ENCODE results near the gene CHST13.
"Not testable (repeated sequence)": the region's sequence is repeated elsewhere in the genome, so short reads cannot be mapped to it uniquely, and the experiment has no call there.

The CHST13 gene

DNA sequence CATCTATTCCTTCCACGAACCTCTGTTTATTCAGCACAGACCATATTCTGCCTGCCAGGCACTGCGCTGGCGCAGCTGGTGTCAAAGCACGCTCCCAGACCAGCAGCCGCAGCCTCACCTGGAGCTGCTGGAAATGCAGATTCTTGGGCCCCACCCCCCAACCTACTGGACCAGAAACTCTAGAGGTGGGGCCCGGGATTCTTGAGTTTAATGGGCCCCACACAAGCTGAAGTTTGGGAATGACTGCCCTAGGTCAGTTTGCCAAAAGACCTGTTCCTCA lies 7.0 kb downstream of the CHST13 start:
- Histone ChIP-seq H3K4me1 (ENCODE audit: control insufficient read depth, insufficient read depth, low read length) (peaks cover 5% of the 10 kb centered on the region), H3K36me3 (ENCODE audit: control insufficient read depth, insufficient read depth, low read length) (no peaks in the 10 kb centered on the region), H3K27me3 (ENCODE audit: control insufficient read depth, insufficient read depth, low read length, poor library complexity, severe bottlenecking) (peaks cover 3% of the 10 kb centered on the region), H3K27ac (ENCODE audit: insufficient read depth, low read depth, low read length, poor library complexity, severe bottlenecking) (no peak overlapping the region), H3K4me3 (ENCODE audit: insufficient read depth, low read depth, low read length) (no peak overlapping the region), H3K9me3 (ENCODE audit: control insufficient read depth, low read length) (no peaks in the 10 kb centered on the region)
- WGBS, 2 experiments = 93% methylated on average over 6 of the region's 6 CpGs

- Histone ChIP-seq H3K9me3 (ENCODE audit: control insufficient read depth, low read length) (no peaks in the 10 kb centered on the region), H3K36me3 (ENCODE audit: control insufficient read depth, insufficient read depth, low read length) (no peaks in the 10 kb centered on the region), H3K27ac (ENCODE audit: insufficient read depth, low read depth, low read length, poor library complexity, severe bottlenecking) (no peak overlapping the region), H3K4me3 (ENCODE audit: insufficient read depth, low read depth, low read length) (no peak overlapping the region), H3K4me1 (ENCODE audit: control insufficient read depth, insufficient read depth, low read length) (no peaks in the 10 kb centered on the region), H3K27me3 (ENCODE audit: control insufficient read depth, insufficient read depth, low read length, poor library complexity, severe bottlenecking) (peaks cover 3% of the 10 kb centered on the region)
Measured at GRCh38 chr3:126533506-126533905, 9.6 kb downstream of the CHST13 start.

GRCh38 chr3:126534716-126535115 lies 10.8 kb downstream of the CHST13 start:
- not testable (repeated sequence) for H3K4me1 ChIP-seq (ENCODE audit: control insufficient read depth, insufficient read depth, low read length); H3K4me3 ChIP-seq (ENCODE audit: insufficient read depth, low read depth, low read length); H3K36me3 ChIP-seq (ENCODE audit: control insufficient read depth, insufficient read depth, low read length); H3K27ac ChIP-seq (ENCODE audit: insufficient read depth, low read depth, low read length, poor library complexity, severe bottlenecking); H3K9me3 ChIP-seq (ENCODE audit: control insufficient read depth, low read length); H3K27me3 ChIP-seq (ENCODE audit: control insufficient read depth, insufficient read depth, low read length, poor library complexity, severe bottlenecking)
- 89 to 91% methylated on average over 7 of the region's 7 CpGs for WGBS, 2 experiments

GRCh38 chr3:126535636-126536035 lies 11.7 kb downstream of the CHST13 start:
- Histone ChIP-seq H3K9me3 (ENCODE audit: control insufficient read depth, low read length) (no peaks in the 10 kb centered on the region), H3K4me3 (ENCODE audit: insufficient read depth, low read depth, low read length) (no peak overlapping the region), H3K27me3 (ENCODE audit: control insufficient read depth, insufficient read depth, low read length, poor library complexity, severe bottlenecking) (peaks cover 3% of the 10 kb centered on the region), H3K36me3 (ENCODE audit: control insufficient read depth, insufficient read depth, low read length) (no peaks in the 10 kb centered on the region), H3K27ac (ENCODE audit: insufficient read depth, low read depth, low read length, poor library complexity, severe bottlenecking) (no peak overlapping the region), H3K4me1 (ENCODE audit: control insufficient read depth, insufficient read depth, low read length) (no peaks in the 10 kb centered on the region)

DNA sequence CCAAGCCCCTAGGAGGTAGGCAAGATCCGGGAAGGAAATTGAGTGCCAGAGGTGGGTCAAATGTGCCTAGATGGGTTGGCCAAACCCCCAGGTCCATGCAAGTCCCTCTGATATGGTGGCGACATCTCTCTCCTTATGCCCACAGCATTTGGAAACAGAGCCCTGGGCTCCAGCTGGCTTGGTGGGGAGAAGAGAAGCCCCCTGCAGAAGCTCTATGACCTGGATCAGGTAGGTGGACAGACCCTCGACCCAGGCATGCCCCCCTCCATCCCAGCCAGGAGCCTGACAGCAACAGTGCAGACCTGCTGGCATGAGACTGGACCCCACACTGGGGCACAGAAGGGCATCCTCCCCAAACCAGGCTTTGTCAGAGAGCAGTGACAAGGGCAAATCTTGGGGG lies 12.2 kb downstream of the CHST13 start:
- Histone ChIP-seq H3K27me3 (ENCODE audit: control insufficient read depth, insufficient read depth, low read length, poor library complexity, severe bottlenecking) (peaks cover 3% of the 10 kb centered on the region), H3K9me3 (ENCODE audit: control insufficient read depth, low read length) (no peaks in the 10 kb centered on the region), H3K36me3 (ENCODE audit: control insufficient read depth, insufficient read depth, low read length) (no peaks in the 10 kb centered on the region), H3K4me3 (ENCODE audit: insufficient read depth, low read depth, low read length) (no peak overlapping the region), H3K4me1 (ENCODE audit: control insufficient read depth, insufficient read depth, low read length) (no peaks in the 10 kb centered on the region), H3K27ac (ENCODE audit: insufficient read depth, low read depth, low read length, poor library complexity, severe bottlenecking) (no peak overlapping the region)
- WGBS, 2 experiments = 85 to 87% methylated on average over 3 of the region's 3 CpGs

- Histone ChIP-seq H3K4me3 (ENCODE audit: insufficient read depth, low read depth, low read length) (no peak overlapping the region), H3K4me1 (ENCODE audit: control insufficient read depth, insufficient read depth, low read length) (no peaks in the 10 kb centered on the region), H3K27me3 (ENCODE audit: control insufficient read depth, insufficient read depth, low read length, poor library complexity, severe bottlenecking) (peaks cover 3% of the 10 kb centered on the region), H3K36me3 (ENCODE audit: control insufficient read depth, insufficient read depth, low read length) (no peaks in the 10 kb centered on the region), H3K9me3 (ENCODE audit: control insufficient read depth, low read length) (no peaks in the 10 kb centered on the region), H3K27ac (ENCODE audit: insufficient read depth, low read depth, low read length, poor library complexity, severe bottlenecking) (no peak overlapping the region)
- WGBS, 2 experiments = 86% methylated on average over 9 of the region's 9 CpGs
Measured at GRCh38 chr3:126537116-126537729, 13.3 kb downstream of the CHST13 start.

DNA sequence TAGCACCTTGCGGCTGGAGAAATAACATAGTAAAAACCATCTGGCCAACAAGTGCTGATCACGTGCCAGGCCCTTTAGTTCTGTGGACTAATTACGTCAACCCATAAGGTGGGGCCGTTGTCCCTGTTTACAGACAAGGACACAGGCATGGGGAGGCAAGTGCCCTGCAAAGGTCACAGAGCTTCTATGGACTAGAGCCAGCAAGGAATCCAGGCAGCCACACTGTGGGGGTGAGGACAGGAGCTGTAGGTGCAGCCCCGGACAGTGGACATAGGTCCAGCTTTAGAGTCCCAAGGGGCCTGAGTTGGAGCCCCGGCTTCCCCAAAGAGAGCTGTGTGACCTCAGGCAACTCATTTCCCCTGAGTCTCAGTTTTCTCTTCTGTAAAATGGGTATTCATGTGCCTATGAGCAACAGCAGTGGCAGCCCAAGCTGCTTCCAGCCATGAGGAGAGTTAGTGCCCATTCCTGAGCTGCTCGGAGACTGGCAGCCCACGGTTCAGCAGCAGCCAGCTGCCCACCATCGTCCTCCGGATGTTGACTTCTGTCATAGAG lies 13.9 kb downstream of the CHST13 start:
- H3K27ac ChIP-seq (ENCODE audit: insufficient read depth, low read depth, low read length, poor library complexity, severe bottlenecking) = no peak overlapping the region
- H3K4me3 ChIP-seq (ENCODE audit: insufficient read depth, low read depth, low read length) = no peak overlapping the region
- 94% methylated on average over 10 of the region's 10 CpGs for WGBS, 2 experiments
- H3K27me3 ChIP-seq (ENCODE audit: control insufficient read depth, insufficient read depth, low read length, poor library complexity, severe bottlenecking) = peaks cover 3% of the 10 kb centered on the region
- H3K9me3 ChIP-seq (ENCODE audit: control insufficient read depth, low read length) = no peaks in the 10 kb centered on the region
- H3K36me3 ChIP-seq (ENCODE audit: control insufficient read depth, insufficient read depth, low read length) = no peaks in the 10 kb centered on the region
- no peaks in the 10 kb centered on the region for H3K4me1 ChIP-seq (ENCODE audit: control insufficient read depth, insufficient read depth, low read length)

DNA sequence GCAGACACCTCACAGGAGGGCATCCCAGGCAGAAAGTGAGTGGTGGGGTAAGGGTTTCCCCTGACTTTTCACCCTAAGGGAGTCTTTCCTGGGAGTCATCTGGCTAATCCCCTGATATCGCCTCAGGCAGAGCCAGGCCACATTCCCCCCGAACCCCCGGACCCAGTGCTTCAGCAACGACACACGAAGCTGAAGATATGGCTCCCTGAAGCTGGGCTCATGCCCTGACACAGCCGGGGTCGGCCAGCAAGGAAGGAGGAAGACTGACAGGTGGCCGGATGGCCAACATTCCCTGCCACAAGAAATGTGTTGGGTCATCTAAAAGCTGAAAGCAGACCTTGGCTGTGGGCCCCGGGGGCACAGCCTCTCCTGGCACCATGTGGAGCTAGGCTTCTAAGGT lies 14.4 kb downstream of the CHST13 start:
- Histone ChIP-seq H3K4me1 (ENCODE audit: control insufficient read depth, insufficient read depth, low read length) (no peaks in the 10 kb centered on the region), H3K27ac (ENCODE audit: insufficient read depth, low read depth, low read length, poor library complexity, severe bottlenecking) (no peak overlapping the region), H3K27me3 (ENCODE audit: control insufficient read depth, insufficient read depth, low read length, poor library complexity, severe bottlenecking) (peaks cover 3% of the 10 kb centered on the region), H3K4me3 (ENCODE audit: insufficient read depth, low read depth, low read length) (no peak overlapping the region), H3K9me3 (ENCODE audit: control insufficient read depth, low read length) (no peaks in the 10 kb centered on the region), H3K36me3 (ENCODE audit: control insufficient read depth, insufficient read depth, low read length) (no peaks in the 10 kb centered on the region)
- WGBS, 2 experiments = 87 to 88% methylated on average over 9 of the region's 9 CpGs

DNA sequence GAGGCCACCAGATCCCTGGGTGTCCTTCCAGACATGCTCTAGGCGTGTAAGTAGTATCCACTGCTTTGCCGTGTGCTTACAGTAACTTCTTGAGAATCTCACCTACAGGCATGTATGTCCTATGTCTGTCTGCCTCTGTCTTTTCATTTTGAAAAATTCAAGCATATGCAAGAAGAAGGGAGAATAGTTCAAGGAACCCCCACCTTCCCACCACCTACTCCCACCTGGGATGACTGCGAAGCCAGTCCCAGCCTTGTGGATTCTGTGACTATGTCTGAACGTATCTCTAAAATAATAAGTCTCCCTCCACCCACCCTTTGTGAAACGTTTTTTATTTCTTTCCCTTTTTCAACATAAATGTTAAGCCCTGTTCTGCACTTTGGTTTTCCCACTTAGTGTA lies 15.0 kb downstream of the CHST13 start:
- Histone ChIP-seq H3K36me3 (ENCODE audit: control insufficient read depth, insufficient read depth, low read length) (no peaks in the 10 kb centered on the region), H3K4me1 (ENCODE audit: control insufficient read depth, insufficient read depth, low read length) (no peaks in the 10 kb centered on the region), H3K4me3 (ENCODE audit: insufficient read depth, low read depth, low read length) (no peak overlapping the region), H3K27ac (ENCODE audit: insufficient read depth, low read depth, low read length, poor library complexity, severe bottlenecking) (no peak overlapping the region), H3K27me3 (ENCODE audit: control insufficient read depth, insufficient read depth, low read length, poor library complexity, severe bottlenecking) (peaks cover 3% of the 10 kb centered on the region), H3K9me3 (ENCODE audit: control insufficient read depth, low read length) (no peaks in the 10 kb centered on the region)
- WGBS, 2 experiments = 75 to 82% methylated on average over 5 of the region's 5 CpGs

DNA sequence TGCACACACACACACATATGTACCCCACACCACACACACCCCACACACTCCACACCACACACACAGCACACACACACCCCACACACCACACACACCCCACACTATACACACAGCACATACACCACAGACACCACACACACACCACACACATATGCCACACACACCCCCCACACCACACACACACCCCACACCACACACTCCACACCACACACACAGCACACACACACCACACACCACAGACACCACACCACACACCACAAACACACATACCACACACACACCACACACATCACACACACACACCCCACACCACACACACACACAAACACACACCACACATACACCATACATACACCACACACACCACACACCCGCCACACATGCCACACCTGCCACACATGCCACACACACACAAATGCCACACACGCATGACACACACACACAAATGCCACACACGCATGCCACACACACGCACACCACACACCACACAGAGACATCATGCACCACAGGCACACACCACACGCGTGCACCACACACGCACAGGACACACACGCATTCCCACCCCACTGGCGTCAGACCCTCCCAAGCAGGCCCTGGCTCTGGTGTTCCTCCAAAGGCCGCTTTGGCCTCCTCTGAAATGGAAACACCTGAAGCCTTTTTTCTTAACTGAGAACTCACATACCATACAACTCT lies 15.7 kb downstream of the CHST13 start:
- no peaks in the 10 kb centered on the region for H3K9me3 ChIP-seq (ENCODE audit: control insufficient read depth, low read length)
- H3K27me3 ChIP-seq (ENCODE audit: control insufficient read depth, insufficient read depth, low read length, poor library complexity, severe bottlenecking) = no peaks in the 10 kb centered on the region
- H3K4me1 ChIP-seq (ENCODE audit: control insufficient read depth, insufficient read depth, low read length) = no peaks in the 10 kb centered on the region
- 94 to 95% methylated on average over 10 of the region's 10 CpGs for WGBS, 2 experiments
- H3K27ac ChIP-seq (ENCODE audit: insufficient read depth, low read depth, low read length, poor library complexity, severe bottlenecking) = no peak overlapping the region
- no peaks in the 10 kb centered on the region for H3K36me3 ChIP-seq (ENCODE audit: control insufficient read depth, insufficient read depth, low read length)
- no peak overlapping the region for H3K4me3 ChIP-seq (ENCODE audit: insufficient read depth, low read depth, low read length)

Data from ectodermal cell (in vitro differentiated cells).